Ovary (tissue), 3 donors: Measurements from ENCODE around the gene UCK2.

ENCODE experiments used
- EP300 ChIP-seq: sonication (generic); formaldehyde crosslinking; IDR thresholded peaks from one replicate; pipeline ENCODE4 v1.6.1; 2017; ENCODE audit warnings: antibody characterized with exemption
- POLR2A ChIP-seq: fragments of 450-650 bp; IDR thresholded peaks from one replicate; pipeline ENCODE4 v1.6.1; 2017; ENCODE audit warnings: antibody characterized with exemption, mild to moderate bottlenecking, moderate library complexity
- TF ChIP-seq, protein P1 (sequence below), 3 donors: fragments of 450-650 bp in 2 of 3; fragments of 200-600 bp in 1 of 3; IDR thresholded peaks; one replicate each; pipeline versions ENCODE4 v1.5.1 to v1.8.0; 2016 to 2022; ENCODE audit warnings: antibody characterized with exemption in 3 of 3, mild to moderate bottlenecking in 1 of 3
- donor health status: DM: no; HTN: no; CAD: no.

DNA sequence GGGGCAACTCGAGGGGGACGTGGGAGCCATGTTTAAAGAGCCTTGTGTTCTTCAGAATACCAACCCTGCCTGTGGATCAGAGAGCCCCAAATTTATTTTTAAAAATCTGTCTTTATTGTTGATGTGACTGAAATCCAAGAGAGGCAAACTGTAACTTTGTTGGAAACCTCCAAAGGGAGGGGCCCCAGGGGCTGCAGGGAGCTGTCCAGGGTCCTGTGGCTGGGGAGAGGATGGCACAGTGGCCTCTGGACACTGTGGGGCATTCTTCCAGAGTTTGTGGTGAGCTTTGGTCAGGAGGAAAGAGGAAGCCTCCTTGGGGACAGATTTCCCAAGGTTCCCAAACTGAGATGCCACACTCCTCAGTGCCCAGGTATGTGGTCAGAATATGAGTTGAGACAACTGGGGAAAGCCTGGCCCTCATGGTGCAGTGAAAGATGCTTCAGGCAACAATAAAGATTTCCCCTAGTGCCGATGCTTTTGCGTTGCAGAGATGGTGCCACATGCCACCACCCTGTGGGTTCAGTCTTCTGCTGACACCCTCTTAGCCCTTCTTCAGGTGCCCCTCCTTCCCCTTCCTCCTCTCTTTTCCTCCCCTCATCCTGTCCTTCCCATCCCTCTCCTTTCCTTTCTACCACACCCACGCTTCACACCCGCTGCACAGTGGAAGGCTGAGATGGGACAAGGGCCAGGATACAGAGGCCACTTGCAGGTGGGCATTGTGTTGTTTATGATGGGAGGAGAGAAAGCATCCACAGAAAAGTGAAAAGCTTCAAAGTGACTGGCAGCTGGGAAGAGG lies 122.1 kb downstream of the UCK2 start:
- TF ChIP-seq POLR2A: no peak
- TF ChIP-seq, protein P1, sequence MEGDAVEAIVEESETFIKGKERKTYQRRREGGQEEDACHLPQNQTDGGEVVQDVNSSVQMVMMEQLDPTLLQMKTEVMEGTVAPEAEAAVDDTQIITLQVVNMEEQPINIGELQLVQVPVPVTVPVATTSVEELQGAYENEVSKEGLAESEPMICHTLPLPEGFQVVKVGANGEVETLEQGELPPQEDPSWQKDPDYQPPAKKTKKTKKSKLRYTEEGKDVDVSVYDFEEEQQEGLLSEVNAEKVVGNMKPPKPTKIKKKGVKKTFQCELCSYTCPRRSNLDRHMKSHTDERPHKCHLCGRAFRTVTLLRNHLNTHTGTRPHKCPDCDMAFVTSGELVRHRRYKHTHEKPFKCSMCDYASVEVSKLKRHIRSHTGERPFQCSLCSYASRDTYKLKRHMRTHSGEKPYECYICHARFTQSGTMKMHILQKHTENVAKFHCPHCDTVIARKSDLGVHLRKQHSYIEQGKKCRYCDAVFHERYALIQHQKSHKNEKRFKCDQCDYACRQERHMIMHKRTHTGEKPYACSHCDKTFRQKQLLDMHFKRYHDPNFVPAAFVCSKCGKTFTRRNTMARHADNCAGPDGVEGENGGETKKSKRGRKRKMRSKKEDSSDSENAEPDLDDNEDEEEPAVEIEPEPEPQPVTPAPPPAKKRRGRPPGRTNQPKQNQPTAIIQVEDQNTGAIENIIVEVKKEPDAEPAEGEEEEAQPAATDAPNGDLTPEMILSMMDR (IDR thresholded peaks at IDR 0.05): no peak
- no peak for TF ChIP-seq EP300
